Central memory CD8-positive, alpha-beta T cell (primary cell): ENCODE data around the gene ELP5.
A peak's percentile ranks its signal among the peaks of the same experiment; 100 is the strongest.

Experiments used
- ATAC-seq: fragments of 150-1000 bp; cut with Tn5 transposase; replicated peaks from 2 replicates; pipeline ENCODE4 v1.10.0; 2022; ENCODE audit warnings: mild to moderate bottlenecking, moderate FRiP score, moderate number of reproducible peaks; ENCODE audit not compliant: poor library complexity, severe bottlenecking; ENCODE audit errors: extremely low read depth
- DNase-seq, 2 donors: peaks; one replicate each; pipeline ENCODE4 v3.0.0; 2021; ENCODE audit warnings: low spot score in 2 of 2
- H3K27ac Mint-ChIP-seq: one replicate; pipeline ENCODE4 v1.8.0; 2022; ENCODE audit warnings: low read depth, mild to moderate bottlenecking, moderate library complexity, mixed read lengths
- H3K27me3 Mint-ChIP-seq: one replicate; pipeline ENCODE4 v1.8.0; 2022; ENCODE audit warnings: mixed read lengths
- H3K36me3 Mint-ChIP-seq: one replicate; pipeline ENCODE4 v1.8.0; 2022; ENCODE audit warnings: mild to moderate bottlenecking, moderate library complexity, mixed read lengths; ENCODE audit not compliant: insufficient read depth
- H3K4me1 Mint-ChIP-seq: one replicate; pipeline ENCODE4 v1.8.0; 2022; ENCODE audit warnings: mixed read lengths
- H3K4me3 Mint-ChIP-seq: one replicate; pipeline ENCODE4 v1.8.0; 2022; ENCODE audit warnings: mild to moderate bottlenecking, moderate library complexity, mixed read lengths
- H3K9me3 Mint-ChIP-seq: one replicate; pipeline ENCODE4 v1.8.0; 2022; ENCODE audit warnings: mixed read lengths

Gene ELP5

DNA sequence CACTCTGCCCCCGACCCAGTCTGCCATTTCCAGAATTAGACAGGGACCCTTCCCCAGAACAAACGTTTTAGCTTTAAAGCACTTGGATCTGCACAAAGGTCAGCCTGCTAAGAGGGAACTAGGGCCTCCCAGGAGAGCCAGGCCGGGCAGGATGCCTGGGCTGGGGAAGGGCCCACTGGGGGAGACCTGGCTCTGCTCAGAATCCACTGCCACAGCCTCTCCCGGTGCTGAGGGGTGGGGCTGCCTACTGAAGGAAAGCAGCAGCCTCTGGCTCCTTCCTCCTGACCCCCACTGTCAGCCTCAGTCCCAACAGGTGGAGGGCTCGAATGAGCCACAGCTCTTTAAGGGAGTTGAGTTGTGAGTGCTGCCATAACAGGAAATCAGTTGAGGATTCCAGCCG lies 40.7 kb downstream of the ELP5 start:
- no peak for DNase-seq
- no peak for ATAC-seq
- Mint-ChIP-seq H3K4me1 (peaks cover 7% of the 10 kb centered on the region), H3K36me3 (peaks cover 7% of the 10 kb centered on the region), H3K27ac (no peak overlapping the region), H3K9me3 (no peaks in the 10 kb centered on the region), H3K27me3 (peaks cover 64% of the 10 kb centered on the region), H3K4me3 (no peak overlapping the region)

DNA sequence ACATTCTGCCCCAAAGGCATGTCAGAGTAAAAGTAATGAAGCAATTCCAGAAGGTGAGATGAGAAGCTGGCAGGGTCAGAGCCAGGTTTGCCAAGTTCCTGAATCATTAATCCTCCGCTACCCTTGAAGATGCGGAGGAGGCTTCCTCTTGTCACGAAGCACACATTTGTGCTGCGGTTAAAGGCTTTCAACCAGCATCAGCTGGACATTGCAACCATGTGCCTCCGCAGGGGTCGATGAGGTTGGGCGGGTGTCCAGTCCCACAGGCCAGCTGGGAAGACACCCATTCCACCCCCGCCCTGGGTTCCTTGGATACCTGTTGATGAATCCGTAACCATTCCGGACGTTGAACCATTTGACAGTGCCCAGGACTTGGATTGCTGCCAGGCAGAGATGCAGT lies 41.1 kb downstream of the ELP5 start:
- peaks cover 60% of the 10 kb centered on the region for H3K27me3 Mint-ChIP-seq

DNA sequence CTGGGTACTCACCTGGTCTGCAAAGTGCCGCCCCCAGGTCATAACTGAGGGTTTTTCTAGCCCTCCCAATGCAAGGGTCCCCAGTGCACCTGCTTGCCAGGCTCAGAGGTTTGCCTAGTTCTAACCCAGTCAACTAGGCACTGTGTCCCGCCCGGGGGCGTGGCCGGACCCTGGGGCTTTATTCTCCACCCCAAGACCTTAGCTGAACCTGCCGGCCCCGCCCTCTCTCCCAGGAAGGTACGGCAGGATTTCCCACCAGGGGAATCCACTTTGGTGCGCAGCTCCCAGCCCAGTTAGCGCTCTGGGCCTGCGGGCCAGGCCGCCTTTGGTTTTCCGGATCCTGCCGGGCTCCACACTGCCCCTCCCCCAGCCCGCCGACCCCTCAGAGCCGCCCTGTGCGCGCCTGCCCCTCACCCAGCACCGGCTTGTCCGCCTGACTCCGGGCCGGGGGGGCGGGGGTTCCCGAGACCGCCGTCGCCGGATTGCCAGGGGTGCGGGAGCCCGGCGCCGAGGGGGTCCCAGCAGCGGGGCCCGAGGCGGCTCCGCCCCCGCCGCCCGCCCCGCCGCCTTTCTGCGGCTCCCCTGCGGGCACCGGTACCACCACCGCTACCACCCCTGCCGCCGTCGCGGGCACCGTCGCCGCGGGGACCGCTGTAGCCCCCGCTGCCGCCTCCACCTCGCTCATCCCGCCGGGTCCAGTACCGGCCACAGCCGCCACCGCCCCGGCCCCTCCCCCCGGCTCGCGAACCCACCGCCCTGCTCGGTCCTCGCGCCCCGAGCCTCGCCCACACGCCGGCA lies 42.0 kb downstream of the ELP5 start:
- peaks cover 7% of the 10 kb centered on the region for H3K36me3 Mint-ChIP-seq
- no peaks in the 10 kb centered on the region for H3K9me3 Mint-ChIP-seq
- peak overlapping the region; percentile 57 for H3K4me3 Mint-ChIP-seq
- DNase-seq, result no peak
- H3K27ac Mint-ChIP-seq, result no peak overlapping the region
- H3K27me3 Mint-ChIP-seq, result peaks cover 53% of the 10 kb centered on the region
- no peak for ATAC-seq
- peaks cover 7% of the 10 kb centered on the region for H3K4me1 Mint-ChIP-seq

More for the DNA sequence above, 41.1 kb downstream of the ELP5 start:
- ATAC-seq (no peak), DNase-seq (no peak)
- H3K9me3 Mint-ChIP-seq, result no peaks in the 10 kb centered on the region
- peaks cover 7% of the 10 kb centered on the region for H3K36me3 Mint-ChIP-seq
- peaks cover 7% of the 10 kb centered on the region for H3K4me1 Mint-ChIP-seq
- H3K27ac Mint-ChIP-seq, result no peak overlapping the region
- H3K4me3 Mint-ChIP-seq, result peak overlapping the region; percentile 57

DNA sequence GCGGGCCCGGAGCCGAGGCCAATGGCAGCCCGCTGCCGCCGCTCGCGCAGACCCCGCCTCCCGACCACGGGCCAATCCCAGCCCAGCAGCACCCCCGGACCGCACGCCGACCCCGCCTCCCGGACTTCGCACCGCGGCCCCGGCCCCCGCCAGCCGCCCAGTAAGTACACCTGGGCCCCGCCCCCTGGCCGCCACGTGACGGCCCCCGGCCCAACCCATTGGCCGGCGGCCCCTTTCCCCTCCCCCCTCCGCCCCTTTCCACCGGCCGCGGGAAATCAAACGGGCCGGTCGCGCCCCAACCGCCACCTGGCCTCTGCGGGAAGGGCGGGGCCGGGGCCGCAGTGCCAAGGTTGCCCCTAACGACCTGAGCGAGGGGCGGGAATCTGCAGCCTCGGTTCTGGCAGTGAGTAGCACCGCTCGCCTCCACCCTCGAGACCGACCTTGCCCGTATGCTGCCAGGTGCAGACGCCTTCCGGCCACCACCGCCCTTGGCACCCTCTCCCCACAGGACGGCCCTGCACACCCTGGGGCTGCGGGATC lies 42.7 kb downstream of the ELP5 start, which contains the start of gene YBX2:
Gene YBX2 (minus strand): TSS at position 26 of the 540 bp plus-strand sequence. CDS start 139 bp downstream, outside the sequence.
- DNase-seq (peak; percentile 31 to 47), ATAC-seq (peak; percentile 58)
- peaks cover 7% of the 10 kb centered on the region for H3K4me1 Mint-ChIP-seq
- H3K27me3 Mint-ChIP-seq, result peaks cover 52% of the 10 kb centered on the region
- peak within 1 kb of the TSS; percentile 85 for H3K27ac Mint-ChIP-seq
- peaks cover 7% of the 10 kb centered on the region for H3K36me3 Mint-ChIP-seq
- no peaks in the 10 kb centered on the region for H3K9me3 Mint-ChIP-seq
- H3K4me3 Mint-ChIP-seq, result peak within 1 kb of the TSS; percentile 85

DNA sequence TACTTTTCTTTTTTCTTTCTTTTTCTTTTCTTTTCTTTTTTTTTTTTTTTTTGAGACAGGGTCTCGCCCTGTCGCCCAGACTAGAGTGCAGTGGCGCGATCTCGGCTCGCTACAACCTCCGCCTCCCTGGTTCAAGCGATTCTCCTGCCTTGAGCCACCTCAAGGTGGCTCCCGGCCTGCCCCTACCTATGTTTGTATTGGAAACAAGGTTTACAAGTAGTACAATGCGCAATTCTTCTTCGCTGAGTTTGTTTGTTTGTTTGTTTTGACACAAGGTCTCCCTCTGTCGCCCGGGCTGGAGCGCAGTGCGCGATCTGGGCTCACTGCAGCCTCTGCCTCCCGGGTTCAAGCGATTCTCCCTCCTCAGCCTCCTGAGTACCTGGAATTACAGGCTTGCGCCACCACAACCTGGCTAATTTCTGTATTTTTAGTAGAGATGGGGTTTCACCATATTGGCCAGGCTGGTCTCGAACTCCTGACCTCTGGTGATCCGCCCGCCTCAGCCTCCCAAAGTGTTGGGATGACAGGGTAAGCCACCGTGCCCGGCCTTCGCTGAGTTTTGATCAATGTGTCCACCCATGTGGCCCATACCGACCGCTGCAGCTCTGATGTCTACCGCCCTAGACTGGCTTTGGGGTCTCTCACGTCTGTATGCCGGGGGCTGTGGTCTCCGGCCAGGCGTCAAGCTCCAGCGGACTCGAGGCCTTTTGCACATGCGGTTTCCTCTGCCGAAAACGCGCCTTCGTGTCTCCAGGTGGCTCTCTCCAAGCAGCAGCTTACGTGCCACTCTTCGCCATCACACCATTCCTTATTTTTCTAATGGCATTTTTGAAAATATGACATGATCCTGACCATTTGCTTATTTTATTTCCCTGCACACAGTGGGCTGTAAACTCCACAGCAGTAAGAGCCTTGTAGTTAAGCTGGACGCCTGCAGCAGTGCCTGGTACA lies 43.5 kb downstream of the ELP5 start:
- peak overlapping the region; percentile 85 for H3K4me3 Mint-ChIP-seq
- ATAC-seq (no peak), DNase-seq (no peak)
- H3K9me3 Mint-ChIP-seq, result no peaks in the 10 kb centered on the region
- peaks cover 43% of the 10 kb centered on the region for H3K27me3 Mint-ChIP-seq
- peaks cover 7% of the 10 kb centered on the region for H3K4me1 Mint-ChIP-seq
- peaks cover 7% of the 10 kb centered on the region for H3K36me3 Mint-ChIP-seq
- peak overlapping the region; percentile 85 for H3K27ac Mint-ChIP-seq

DNA sequence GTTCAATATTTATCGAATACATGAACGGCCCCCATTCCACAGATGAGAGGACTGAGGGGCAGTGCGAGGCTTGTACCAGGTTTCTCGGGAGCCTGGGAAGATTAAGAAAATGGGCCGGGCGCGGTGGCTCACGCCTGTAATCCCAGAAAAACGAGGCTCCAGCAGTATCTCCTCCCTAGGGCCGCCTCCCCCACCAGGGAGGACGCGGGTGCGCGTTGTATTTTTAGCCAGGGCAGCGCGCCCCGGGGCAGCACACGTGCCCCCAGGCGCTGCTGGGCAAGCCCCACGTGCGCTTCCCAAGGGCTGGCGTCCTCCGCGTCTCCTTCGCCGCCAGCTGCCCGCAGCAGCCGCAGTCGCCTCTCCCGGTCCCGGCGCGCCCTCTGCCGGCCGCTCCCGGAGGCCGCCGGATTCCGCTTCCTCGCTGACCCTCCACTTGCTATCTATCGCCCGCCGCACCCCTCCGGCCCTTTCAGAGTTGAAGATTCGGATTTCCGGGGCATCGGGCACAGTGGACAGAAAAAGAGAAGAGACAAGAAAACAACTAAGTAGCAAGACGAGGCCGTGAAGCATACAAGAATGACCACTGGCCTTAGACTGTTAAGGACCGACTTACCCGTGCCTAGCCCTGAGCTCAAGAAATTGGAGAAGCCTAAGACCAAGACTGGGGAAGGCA lies 44.3 kb downstream of the ELP5 start:
- no peak for ATAC-seq
- peak in 1 of 2 donors; percentile 60 for DNase-seq
- no peak overlapping the region for H3K27ac Mint-ChIP-seq
- H3K27me3 Mint-ChIP-seq, result peaks cover 35% of the 10 kb centered on the region
- peaks cover 7% of the 10 kb centered on the region for H3K4me1 Mint-ChIP-seq
- H3K9me3 Mint-ChIP-seq, result no peaks in the 10 kb centered on the region
- peaks cover 7% of the 10 kb centered on the region for H3K36me3 Mint-ChIP-seq
- H3K4me3 Mint-ChIP-seq, result no peak overlapping the region

DNA sequence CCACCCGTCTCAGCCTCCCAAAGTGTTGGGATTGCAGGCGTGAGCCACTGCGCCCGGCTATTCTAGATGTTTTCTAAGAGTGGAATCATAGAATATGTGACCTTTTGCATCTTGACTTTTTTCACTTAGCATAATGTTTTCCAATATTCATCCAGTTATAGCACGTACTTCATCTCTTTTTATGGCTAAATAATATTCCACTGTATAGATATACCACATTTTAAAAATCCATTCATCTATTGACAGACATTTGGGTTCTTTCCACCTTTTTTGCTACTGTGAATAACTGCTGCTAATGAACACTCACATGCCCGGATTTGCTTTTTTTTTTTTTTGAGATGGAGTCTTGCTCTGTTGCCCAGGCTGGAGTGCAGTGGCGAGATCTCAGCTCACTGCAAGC lies 52.2 kb downstream of the ELP5 start:
- Mint-ChIP-seq H3K36me3 (peaks cover 21% of the 10 kb centered on the region), H3K4me3 (no peak overlapping the region), H3K9me3 (no peaks in the 10 kb centered on the region), H3K27me3 (no peaks in the 10 kb centered on the region), H3K4me1 (peaks cover 7% of the 10 kb centered on the region), H3K27ac (no peak overlapping the region)
- no peak for DNase-seq
- ATAC-seq, result no peak

DNA sequence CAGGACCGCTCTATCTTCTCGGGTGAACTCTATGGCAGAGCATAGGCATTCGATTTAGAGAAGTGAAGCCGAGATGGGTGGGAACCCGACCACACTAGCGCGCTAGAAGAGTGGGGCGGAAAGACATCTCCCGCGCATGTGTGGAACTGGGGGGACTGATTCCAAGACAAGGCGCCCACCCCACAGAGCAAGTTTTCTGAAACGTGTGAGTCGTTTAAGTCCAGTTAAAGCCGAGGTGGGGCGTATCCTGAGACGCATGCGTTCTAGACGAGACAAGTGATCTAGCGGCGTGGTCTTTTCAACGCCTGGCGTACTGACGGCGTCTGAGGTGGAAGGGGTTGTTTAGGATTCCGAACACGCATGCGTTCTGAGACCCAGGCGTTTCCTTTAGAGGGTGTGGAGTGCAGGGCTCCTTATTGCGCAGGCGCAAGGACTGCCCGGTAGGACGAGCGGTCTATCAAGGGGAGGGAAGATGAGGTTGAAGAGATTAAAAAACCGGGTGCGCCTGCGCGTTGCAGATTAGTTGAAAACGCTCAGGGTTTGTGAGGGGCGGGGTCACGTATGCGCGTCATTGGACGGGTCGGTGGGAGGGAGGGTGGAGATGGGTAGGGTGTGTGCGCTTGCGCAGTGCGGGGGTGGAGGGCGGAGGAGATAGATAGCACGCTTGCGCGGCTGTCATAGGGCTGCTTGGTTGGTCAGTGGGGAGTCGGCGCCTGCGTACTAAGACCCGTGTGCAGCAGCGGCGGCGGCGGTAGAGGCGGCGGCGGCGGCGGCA lies 55.1 kb downstream of the ELP5 start, which contains the start of gene EIF5A:
Gene EIF5A (plus strand): TSS at position 718 of the 775 bp plus-strand sequence. CDS start 2,008 bp downstream, outside the sequence.
- H3K4me1 Mint-ChIP-seq, result peaks cover 34% of the 10 kb centered on the region
- no peaks in the 10 kb centered on the region for H3K9me3 Mint-ChIP-seq
- peak within 1 kb of the TSS; percentile 79 for H3K4me3 Mint-ChIP-seq
- peak; percentile 99 for DNase-seq
- peak within 1 kb of the TSS; percentile 95 for H3K27ac Mint-ChIP-seq
- H3K27me3 Mint-ChIP-seq, result no peaks in the 10 kb centered on the region
- H3K36me3 Mint-ChIP-seq, result peaks cover 46% of the 10 kb centered on the region
- peak; percentile 65 for ATAC-seq

DNA sequence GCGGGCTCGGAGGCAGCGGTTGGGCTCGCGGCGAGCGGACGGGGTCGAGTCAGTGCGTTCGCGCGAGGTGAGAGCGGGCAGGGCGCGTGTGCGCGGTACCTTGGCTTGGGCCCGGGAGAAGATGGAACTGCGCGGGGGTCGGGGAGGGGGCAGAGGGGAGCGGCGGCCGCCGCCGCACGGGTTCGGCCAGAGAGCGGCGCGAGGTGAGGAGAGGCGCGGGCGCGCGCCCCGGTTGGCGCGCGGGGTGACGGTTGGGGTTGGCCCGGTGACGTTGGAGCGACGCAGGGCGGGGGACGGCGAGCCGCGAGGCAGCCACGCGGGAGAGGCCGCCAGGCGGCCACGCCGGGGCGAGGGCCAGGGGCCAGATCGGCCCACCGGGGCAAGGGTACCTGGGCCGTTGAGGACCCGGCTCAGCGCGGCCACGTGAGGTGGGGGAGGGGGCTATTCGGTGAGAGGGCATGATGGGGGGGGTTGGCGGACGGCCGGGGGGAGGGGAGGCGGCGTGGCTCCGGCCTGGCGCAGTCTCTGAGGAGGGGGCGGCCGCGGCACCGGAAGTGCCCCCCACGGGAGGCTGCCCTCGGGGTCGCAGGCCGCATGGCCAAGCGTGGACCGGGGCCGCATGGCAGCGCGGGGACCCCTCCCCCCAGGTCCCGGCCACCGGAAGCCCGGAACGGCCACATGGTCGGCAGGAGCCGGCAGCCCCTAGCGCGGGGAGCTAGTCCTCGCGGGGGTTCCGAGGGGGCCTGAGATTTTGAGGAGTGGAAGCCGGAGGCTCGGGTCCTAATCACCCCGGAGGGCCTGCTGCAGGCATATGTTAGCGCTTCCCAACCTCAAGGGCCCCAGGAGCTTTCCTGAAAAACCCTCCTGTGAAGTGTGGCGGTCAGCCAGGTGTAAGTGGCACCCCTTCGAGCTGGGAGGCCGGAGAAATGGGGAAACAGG lies 55.9 kb downstream of the ELP5 start:
- Mint-ChIP-seq H3K36me3 (peaks cover 54% of the 10 kb centered on the region), H3K4me1 (peaks cover 40% of the 10 kb centered on the region), H3K27me3 (no peaks in the 10 kb centered on the region), H3K9me3 (no peaks in the 10 kb centered on the region), H3K27ac (peak overlapping the region; percentile 95), H3K4me3 (peak overlapping the region; percentile 79)
- ATAC-seq (peak; percentile 7), DNase-seq (peak in 1 of 2 donors; percentile 49)

DNA sequence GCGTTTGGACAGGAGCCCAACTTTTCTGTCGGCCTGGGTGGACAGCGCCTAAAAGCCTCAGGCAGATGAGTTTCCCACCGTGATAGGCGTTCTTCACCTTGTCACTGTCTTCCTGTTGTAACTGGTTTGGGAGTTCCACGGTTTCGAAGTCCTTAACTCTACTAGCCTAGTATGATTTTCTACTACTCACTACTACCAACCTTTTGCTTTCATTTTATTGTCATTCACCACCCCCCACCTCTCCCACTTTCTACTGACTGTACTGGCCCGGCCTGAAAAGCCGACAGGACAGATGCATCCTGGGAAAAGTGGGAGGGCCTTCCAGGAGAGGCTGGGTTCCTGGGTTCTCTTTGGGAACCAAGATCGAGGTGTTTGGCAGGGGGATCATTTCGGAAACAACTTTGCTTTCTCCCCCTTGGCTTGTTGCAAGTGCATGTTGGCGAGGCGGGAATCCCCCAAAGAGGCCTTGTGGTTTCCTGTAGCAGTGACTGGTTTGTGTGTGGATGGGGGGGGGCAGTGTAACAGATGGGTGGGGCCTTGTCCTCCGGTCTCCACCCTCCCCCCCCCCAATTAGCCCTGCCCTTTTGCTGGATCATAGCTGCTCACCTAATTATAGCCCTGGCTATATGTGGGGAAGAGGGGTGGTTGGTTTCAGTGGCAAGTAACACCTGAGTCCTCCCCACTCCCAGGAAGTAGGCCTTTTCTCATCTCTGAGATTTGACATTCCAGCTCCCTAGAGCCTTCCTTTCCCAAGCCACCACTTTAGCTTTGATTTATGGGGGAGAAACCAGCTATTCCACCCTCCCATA lies 56.8 kb downstream of the ELP5 start:
- DNase-seq (peak; percentile 67 to 89), ATAC-seq (peak; percentile 40)
- Mint-ChIP-seq H3K4me3 (peak overlapping the region; percentile 79), H3K4me1 (peaks cover 49% of the 10 kb centered on the region), H3K27ac (peak overlapping the region; percentile 95), H3K9me3 (no peaks in the 10 kb centered on the region), H3K27me3 (no peaks in the 10 kb centered on the region), H3K36me3 (peaks cover 63% of the 10 kb centered on the region)
